VCaP (cell line): ENCODE measurements around the gene KXD1.

Source experiments
- H3K27ac ChIP-seq: fragments of 450-650 bp; 2 replicates; pipeline ENCODE4 v1.5.1; 2017
- TF ChIP-seq, protein P1 (sequence below): fragments of 450-650 bp; conservative IDR thresholded peaks from 2 replicates; pipeline ENCODE4 v1.5.1; 2017; ENCODE audit warnings: mild to moderate bottlenecking, moderate library complexity

KXD1 gene

DNA sequence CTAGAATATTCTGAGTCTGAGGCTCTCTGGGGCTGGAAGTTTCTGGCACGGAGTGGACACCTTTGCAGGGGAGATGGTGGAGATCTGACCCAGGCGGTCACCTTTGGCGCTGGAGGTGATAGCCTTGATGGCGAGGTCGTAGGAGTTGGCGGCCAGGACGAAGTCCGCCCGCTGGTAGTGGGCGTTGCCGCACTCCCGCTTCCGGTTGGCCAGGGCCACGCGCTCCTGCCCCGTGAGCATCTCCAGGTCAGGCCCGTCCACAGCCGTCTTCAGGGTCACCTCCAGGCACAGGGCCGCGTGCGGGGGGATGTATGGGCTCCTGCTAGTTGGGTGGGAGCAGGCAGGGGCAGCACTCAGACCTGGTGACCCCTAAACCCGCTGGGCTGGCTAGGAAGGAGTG lies 19.6 kb upstream of the KXD1 start:
- TF ChIP-seq, protein P1, sequence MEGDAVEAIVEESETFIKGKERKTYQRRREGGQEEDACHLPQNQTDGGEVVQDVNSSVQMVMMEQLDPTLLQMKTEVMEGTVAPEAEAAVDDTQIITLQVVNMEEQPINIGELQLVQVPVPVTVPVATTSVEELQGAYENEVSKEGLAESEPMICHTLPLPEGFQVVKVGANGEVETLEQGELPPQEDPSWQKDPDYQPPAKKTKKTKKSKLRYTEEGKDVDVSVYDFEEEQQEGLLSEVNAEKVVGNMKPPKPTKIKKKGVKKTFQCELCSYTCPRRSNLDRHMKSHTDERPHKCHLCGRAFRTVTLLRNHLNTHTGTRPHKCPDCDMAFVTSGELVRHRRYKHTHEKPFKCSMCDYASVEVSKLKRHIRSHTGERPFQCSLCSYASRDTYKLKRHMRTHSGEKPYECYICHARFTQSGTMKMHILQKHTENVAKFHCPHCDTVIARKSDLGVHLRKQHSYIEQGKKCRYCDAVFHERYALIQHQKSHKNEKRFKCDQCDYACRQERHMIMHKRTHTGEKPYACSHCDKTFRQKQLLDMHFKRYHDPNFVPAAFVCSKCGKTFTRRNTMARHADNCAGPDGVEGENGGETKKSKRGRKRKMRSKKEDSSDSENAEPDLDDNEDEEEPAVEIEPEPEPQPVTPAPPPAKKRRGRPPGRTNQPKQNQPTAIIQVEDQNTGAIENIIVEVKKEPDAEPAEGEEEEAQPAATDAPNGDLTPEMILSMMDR, result no peak
- H3K27ac ChIP-seq, result peak overlapping the region; percentile 24; the same call in 1 of the 2 replicates

DNA sequence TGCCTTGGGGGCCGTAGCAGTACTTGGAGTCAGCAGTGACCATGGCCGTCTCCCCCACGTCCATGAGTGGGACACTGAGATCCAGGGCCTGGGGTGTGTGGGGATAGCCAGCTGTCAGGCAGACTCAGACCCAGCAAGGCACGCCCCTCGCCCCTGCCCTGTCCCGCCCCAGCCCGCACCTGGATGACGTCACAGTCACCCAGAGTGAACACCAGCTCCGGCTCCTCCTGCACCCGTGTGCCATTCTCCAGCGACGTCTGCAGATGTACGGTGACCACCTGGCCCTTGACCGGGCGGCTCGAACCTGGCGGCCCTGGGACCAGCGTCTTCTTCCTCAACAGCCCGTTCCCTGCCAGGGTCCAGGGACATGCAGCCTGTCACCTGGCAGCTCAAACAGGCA lies 18.3 kb upstream of the KXD1 start:
- H3K27ac ChIP-seq, result peak overlapping the region; percentile 24; the same call in 1 of the 2 replicates
- TF ChIP-seq, protein P1, result no peak

DNA sequence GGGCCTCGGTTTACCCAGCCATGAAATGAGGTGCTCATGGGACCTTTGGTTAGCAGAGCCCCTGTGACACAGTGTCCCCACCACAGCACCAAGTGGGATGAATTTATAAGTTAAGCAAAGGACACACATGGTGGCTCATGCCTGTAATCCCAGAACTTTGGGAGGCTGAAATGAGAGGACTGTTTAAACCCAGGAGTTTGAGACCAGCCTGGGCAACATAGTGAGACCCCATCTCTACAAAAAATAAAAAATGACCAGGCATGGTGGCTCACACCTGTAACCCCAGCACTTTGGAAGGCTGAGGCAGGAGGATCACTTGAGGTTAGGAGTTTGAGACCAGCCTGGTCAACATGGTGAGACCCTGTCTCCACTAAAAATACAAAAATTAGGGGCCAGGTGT lies 17.5 kb upstream of the KXD1 start:
- peak overlapping the region; percentile 24; the same call in 1 of the 2 replicates for H3K27ac ChIP-seq

DNA sequence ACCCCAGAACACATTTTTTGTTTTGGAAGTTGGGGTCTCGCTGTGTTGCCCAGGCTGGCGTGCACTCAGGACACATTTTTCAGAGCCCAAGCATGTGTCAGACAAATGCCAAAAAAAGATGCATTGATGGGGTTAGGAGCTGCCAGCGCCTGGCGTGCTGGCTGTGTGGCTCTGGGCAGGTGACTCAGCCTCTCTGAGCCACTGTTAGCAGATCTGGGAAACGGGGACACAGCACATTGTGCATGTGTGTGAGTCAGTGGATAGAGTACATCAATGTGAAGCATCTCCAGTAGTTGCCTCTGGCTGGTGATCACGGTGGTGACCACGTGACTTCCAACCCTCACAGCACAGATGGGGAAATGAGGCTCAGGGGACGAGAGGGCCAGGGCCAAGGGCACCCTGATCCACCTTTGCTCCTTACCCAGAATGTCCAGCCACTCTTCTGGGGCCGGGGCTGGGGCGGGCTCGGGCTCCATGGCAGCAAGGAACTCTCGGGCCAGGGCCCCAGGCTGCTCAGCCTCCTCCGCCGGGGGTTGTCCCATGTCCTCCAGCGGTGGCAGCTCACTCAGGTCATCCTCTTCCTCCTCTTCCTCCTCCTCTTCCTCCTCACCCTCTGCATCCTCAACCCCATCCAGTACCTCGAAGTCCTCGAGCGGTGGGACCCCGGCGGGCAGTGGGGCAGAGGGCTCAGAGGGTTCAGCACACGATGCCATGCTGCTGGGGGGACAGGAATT lies 16.2 kb upstream of the KXD1 start:
- H3K27ac ChIP-seq, result peak overlapping the region; percentile 81; the same call in 1 of the 2 replicates
- TF ChIP-seq, protein P1, result no peak

DNA sequence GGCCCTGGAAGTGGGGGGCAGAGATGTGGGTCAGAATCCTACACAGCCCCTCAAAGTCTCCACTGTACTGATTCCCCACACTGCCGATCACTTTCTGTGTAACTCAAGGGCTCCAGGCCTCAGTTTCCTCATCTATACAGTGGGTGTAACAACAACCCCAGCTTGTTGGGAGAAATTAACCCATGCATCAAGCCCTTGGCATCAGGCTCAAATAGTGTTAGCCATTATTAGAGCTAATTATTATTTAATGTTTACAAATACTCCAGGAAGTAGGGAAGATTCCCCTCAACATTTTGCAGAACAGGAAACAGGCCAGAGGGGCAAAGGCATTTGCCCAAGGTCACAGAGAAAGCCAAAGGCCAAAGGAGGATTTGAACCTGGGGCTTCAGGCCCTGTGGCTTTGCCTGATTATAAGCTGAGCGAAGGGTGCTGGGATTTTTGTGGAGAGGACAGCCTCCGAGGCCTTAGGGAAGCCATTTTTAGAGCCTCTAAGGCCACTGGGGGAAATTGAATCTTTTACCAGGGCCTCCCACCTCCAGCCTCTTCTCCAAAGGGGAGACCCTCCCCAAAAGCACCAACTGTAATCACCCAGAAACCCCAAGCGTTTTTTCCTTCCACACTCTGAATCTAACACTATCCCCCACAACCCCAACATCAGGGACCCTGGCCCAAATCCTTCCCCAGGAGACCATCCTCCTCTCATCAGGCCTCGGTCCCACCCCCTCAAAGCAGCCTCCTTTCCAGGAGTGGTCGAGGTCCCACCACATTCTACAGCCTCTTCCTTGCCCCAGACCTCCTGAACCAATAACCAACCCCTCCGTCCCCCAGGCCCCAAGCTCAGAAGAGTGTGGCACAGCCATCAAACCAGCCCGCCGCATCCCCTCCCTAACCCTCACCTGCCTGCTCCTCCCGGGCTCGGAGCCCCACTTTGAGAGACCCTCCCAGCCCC lies 15.4 kb upstream of the KXD1 start:
- TF ChIP-seq, protein P1, result no peak
- H3K27ac ChIP-seq, result peak overlapping the region; percentile 81

DNA sequence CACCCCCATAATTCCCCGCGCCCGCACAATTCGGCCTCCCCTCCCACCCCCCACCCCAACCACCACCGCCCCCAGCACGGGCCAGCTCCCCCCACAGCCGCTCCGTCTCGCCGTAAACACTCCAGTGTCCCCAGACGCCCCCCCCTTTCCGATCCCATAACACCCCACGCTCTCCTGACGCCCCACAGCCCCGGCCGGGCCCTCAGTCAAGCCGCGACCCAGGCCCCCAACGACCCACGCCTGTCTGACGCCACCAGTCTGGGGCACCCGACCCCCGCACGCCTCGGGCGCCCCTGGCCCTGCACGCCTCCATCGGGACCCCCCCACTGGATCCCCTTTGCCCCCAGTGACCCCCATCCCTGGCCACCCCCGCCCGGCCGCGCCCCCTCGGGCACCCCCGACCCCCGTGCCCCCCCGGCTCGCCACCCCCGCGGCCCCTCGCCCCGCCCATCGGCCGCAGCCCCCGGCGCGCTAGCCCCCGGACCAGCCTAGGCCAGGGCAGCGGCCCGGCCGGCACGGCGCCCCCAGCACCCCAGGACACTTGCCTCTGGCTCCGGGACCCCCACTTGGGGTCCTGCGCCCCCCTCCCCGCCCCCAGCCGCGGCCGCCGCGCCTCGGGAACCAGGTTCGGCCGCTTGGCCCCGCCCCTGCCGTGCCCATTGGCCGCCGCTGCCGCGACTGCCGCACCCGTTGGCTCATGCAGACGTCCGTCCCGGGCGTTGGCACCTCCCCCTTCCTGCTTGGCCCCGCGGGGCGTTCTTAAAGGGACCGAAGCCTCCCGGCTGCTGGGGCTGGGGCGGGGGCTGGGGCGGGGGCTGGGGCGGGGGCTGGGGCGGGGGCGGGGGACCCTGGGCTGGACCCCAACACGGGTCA lies 14.5 kb upstream of the KXD1 start, which contains the start of gene FKBP8:
Gene FKBP8, minus strand, starts transcription at position 633 of the 873 bp plus-strand sequence. CDS start 1,603 bp downstream, outside the sequence.
- peak within 1 kb of the TSS; percentile 81 for H3K27ac ChIP-seq
- TF ChIP-seq, protein P1, result no peak

DNA sequence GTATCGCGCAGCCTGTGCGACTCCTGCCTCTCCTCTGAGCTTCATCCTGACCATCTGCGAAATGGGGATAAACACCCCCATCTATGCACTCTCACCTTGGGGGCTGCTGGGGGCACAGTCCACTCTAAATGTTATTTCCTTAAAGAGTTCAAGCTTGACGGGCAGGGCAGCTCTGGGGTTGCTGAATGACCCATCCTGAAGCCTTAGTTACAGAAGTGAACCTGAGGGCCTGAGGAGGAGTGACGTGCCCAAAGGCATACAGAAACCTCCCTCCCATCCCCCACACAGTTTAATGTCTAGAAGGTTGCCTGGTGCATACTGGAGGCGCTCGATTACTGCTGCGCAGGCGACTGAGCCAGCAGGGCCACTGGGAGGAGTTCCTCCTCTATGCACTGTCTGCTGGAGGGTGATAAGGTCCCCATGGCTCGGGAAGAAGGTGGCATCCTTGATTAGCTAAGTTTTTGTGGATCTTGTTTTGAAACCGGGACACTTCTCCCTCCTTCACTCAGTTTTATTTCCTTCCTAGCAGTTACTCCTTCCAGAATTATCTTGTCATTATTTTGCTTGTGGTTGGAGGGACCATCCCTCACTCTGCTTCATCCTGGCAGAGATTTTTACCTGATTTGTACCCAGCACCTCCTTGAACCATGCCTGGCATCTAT lies 13.7 kb upstream of the KXD1 start:
- H3K27ac ChIP-seq, result peak overlapping the region; percentile 81
- TF ChIP-seq, protein P1, result peak; percentile 20; the same call in 1 of the 2 replicates
